ENCODE measurements around the gene SRSF4.

Gene SRSF4

DNA sequence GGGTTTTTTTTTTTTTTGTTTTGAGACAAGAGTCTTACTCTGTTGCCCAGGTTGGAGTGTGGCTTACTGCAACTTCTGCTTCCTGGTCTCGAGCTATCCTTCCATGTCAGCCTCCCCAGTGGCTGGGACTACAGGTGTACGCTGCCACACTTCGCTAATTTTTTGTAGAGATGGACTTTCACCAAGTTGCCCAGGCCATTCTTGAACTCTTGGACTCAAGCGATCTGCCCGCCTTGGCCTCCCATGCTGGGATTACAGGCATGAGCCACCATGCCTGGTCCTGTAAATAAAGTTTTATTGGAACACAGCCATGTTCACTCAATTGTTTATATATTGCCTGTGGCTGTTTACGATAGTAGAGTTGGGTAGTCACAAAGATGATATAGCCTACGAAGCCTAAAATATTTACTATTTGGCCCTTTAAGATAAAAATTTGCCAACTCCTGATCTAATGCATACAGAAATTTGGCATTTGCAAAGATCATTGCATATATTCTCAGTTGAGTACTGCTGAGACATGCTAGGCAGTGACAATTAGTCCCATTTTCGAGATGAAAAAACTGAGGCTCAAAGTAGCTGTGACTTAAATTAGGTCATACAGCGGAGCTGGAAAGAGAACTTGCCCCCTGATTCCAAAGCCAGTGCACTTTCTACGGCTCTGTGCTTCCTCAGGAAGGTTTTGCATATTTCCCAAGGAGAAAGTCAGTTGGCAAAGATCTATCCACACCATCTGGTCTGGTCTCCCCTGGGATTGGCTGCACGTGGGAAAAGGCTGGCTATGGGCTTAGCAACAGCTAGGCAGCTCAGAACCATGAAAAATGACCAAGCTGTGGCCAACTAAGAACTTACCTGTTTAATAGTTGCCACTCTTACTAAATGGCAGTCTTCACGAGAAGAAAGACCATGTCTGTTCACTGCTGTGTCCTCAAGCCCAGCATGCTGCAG is 29.7 kb upstream of the SRSF4 start:
- H3K4me3 ChIP-seq (ENCODE audit: low read depth, low read length): no peak overlapping the region
- TF ChIP-seq, protein P1, sequence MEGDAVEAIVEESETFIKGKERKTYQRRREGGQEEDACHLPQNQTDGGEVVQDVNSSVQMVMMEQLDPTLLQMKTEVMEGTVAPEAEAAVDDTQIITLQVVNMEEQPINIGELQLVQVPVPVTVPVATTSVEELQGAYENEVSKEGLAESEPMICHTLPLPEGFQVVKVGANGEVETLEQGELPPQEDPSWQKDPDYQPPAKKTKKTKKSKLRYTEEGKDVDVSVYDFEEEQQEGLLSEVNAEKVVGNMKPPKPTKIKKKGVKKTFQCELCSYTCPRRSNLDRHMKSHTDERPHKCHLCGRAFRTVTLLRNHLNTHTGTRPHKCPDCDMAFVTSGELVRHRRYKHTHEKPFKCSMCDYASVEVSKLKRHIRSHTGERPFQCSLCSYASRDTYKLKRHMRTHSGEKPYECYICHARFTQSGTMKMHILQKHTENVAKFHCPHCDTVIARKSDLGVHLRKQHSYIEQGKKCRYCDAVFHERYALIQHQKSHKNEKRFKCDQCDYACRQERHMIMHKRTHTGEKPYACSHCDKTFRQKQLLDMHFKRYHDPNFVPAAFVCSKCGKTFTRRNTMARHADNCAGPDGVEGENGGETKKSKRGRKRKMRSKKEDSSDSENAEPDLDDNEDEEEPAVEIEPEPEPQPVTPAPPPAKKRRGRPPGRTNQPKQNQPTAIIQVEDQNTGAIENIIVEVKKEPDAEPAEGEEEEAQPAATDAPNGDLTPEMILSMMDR (IDR thresholded peaks at IDR 0.05; ENCODE audit: insufficient read depth, low read depth, low read length, missing control alignments): no peak
- no peak for DNase-seq (ENCODE audit: low read depth)

DNA sequence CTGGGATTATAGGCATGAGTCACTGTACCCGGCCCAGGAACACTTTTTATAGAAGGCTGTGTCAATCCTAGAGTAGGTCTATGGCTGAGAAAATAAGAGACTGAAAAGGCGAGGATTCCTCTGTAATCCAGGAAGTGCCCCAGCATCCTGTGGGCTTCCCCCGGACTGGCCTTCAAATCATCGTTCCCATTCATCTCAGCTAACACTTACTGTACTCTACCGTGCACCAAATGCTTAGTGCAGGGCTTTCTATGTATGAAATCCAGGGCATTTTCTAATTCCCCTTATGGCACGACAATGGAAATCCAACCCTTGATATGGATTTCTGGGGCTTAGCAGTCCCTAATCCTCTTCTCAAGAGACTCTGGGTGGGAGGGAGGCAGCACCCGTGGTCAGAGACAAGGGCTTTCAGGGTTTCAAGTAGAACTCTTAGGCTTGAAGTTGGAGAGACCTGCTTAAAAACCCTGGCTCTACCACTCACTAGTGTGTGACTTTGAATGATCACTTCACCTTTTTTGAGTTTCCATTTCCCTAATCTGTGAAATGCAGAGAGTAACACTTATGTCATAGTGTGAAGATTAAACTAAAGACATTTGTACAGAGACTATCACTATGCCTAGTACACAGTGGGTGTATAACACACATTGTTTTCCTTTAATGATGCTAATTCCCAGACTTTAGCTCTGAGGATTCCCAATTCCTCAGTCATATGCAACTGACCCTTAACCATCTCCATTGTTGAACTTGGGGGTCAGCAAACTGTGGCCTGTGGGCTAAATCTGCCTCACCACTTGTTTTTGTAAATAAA is 28.8 kb upstream of the SRSF4 start:
- DNase-seq (ENCODE audit: low read depth): peak; percentile 53
- TF ChIP-seq, protein P1 (IDR thresholded peaks at IDR 0.05; ENCODE audit: insufficient read depth, low read depth, low read length, missing control alignments): no peak
- H3K4me3 ChIP-seq (ENCODE audit: low read depth, low read length): no peak overlapping the region

DNA sequence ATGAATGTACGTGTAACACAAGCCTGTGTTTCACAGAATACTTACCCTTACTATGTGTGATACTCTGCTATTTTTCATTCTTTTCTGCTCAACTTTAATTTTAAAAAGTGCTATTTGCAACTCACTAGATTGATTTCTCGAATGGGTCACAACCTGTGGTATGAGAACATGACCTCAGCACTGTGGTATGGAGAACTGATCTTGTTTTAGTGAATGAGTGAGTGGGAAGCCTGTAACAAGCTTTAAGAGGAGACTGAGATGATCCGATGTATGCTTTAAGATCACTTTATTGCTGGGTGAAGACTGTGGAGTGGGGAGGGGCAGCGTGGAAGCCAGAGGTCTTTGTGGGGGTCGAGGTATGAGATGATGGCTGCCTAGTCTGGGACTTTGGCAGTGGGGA is 27.5 kb upstream of the SRSF4 start:
- DNase-seq (ENCODE audit: low read depth): no peak
- no peak overlapping the region for H3K4me3 ChIP-seq (ENCODE audit: low read depth, low read length)
- TF ChIP-seq, protein P1 (IDR thresholded peaks at IDR 0.05; ENCODE audit: insufficient read depth, low read depth, low read length, missing control alignments): no peak

DNA sequence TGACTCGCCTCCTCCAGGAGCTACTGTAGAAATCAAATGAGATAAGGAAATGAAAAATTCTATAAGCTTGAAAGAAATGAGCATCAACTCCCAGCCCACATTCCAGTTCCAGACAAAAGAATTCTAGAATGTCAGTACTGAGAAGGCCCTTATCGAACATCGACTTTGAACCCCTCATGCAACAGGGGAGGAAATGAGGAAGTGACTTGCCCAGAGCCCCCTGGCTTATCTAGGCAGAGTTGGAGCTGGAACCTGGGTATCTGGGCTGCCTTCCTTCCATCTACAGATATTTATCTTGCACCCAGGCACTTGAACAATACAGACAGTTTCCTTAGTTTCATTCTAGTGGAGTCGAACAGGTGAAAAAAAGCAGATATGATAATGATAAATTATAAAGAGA is 26.7 kb upstream of the SRSF4 start:
- H3K4me3 ChIP-seq (ENCODE audit: low read depth, low read length): no peak overlapping the region
- TF ChIP-seq, protein P1 (IDR thresholded peaks at IDR 0.05; ENCODE audit: insufficient read depth, low read depth, low read length, missing control alignments): no peak
- no peak for DNase-seq (ENCODE audit: low read depth)

DNA sequence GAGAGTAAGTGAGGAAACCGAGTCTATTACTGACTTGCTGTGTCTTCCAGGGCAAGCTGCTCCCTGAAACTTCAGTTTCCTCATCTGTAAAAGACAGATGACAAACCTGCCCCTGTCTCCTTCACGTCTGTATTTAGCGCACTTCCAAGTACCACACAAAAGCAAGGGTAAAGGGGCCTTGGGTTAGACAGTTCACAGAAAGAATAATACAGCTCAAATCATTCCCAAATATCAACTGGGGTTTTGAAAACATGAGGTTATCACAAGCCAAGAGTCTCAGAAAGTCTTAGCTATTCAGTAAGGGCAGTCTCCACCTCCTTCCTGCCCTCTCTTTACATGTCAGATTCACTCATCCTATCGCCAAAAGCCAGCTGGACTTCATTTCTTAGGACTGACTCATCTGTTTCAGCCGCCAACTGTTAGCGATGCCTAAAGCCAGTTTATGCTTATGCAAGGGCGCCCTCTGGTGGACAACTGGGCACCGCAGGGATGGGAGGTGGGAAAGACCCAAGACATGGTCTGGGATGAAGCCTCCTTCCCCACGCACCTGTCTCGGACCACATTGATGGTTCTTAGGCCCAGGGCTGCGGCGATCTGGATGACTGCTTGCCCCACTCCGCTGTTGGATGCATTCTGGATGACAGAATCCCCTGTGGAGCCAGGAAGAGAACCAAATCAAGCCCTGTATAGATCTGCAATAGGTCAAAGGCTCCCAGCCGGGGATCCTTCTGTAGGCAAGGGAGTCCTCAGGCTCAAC is 21.1 kb upstream of the SRSF4 start:
- peak; percentile 91 for DNase-seq (ENCODE audit: low read depth)
- TF ChIP-seq, protein P1 (IDR thresholded peaks at IDR 0.05; ENCODE audit: insufficient read depth, low read depth, low read length, missing control alignments): peak; percentile 97

DNA sequence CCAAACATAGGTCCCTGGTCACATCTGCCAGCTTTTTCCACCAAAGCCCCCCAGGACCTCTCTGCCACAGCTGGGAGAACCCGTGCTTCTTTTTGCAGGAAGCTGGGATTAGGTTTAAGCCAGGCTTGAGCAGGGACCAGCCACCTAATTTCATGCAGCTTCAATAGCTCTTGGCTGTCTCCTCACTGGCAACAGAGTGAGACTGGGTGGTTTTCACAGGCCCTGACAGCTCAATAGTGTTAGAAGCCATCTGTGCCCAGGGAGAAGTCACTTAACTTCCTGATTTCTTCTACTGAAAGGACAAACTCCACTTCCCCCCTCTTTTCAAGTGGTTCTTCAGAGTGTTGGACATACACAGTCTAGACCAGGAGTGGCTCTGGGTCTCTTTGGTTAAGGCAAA is 20.4 kb upstream of the SRSF4 start:
- DNase-seq (ENCODE audit: low read depth): no peak
- TF ChIP-seq, protein P1 (IDR thresholded peaks at IDR 0.05; ENCODE audit: insufficient read depth, low read depth, low read length, missing control alignments): no peak

More for the DNA sequence above, 21.1 kb upstream of the SRSF4 start:
- no peak overlapping the region for H3K4me3 ChIP-seq (ENCODE audit: low read depth, low read length)

More for the DNA sequence above, 20.4 kb upstream of the SRSF4 start:
- H3K4me3 ChIP-seq (ENCODE audit: low read depth, low read length): no peak overlapping the region

All from GM12865 (cell line).